Loucy (cell line): ENCODE data around the gene ALB.

Source experiments
- EZH2phosphoT487 ChIP-seq: fragments of 200-600 bp; IDR thresholded peaks from 2 replicates; pipeline ENCODE4 v1.6.1; 2018; ENCODE audit warnings: antibody characterized with exemption, mild to moderate bottlenecking, moderate library complexity, borderline replicate concordance
- TF ChIP-seq, protein P1 (sequence below): fragments of 200-600 bp; sonication (generic); conservative IDR thresholded peaks from 2 replicates; pipeline ENCODE4 v1.5.1; 2014; ENCODE audit warnings: mild to moderate bottlenecking, antibody characterized with exemption, low read length

DNA sequence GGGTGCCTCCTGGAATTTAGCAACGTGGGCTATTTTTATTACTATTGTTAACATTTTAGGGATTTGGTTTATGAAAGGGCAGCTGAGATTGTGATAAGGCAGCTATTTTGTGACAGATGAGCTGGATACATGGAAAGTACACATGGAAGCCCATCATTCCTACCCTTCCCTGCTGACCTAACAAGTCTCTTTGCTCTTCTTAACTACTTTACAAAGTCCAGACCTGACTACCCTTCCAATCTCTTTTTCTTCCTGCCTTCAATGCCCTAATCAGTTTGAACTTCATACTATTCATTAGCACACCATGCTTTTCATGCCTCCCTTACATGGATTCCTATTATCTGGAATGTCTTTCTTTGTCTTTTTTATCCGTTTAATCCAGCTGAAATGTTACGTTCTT is 22.6 kb downstream of the ALB start:
- TF ChIP-seq, protein P1, sequence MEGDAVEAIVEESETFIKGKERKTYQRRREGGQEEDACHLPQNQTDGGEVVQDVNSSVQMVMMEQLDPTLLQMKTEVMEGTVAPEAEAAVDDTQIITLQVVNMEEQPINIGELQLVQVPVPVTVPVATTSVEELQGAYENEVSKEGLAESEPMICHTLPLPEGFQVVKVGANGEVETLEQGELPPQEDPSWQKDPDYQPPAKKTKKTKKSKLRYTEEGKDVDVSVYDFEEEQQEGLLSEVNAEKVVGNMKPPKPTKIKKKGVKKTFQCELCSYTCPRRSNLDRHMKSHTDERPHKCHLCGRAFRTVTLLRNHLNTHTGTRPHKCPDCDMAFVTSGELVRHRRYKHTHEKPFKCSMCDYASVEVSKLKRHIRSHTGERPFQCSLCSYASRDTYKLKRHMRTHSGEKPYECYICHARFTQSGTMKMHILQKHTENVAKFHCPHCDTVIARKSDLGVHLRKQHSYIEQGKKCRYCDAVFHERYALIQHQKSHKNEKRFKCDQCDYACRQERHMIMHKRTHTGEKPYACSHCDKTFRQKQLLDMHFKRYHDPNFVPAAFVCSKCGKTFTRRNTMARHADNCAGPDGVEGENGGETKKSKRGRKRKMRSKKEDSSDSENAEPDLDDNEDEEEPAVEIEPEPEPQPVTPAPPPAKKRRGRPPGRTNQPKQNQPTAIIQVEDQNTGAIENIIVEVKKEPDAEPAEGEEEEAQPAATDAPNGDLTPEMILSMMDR = no peak
- TF ChIP-seq EZH2phosphoT487 = no peak
